ENCODE results near the gene HASPIN. TPM values are rescaled to one million over a fixed set of nuclear protein-coding genes. Genes with fewer than 3 reads are reported as not detected.

HASPIN gene
- total RNA-seq, 1 donor from 2014 or later, result 0.68 TPM

Other genes with a start within 250 kb of the HASPIN start
- 8.2 TPM for gene ASPA, start 247.9 kb upstream of the HASPIN start, total RNA-seq
- gene TRPV3, start 166.1 kb upstream of the HASPIN start, total RNA-seq, result 0.68 TPM
- gene TRPV1, start 114.5 kb upstream of the HASPIN start, total RNA-seq, result 3.4 TPM
- gene SHPK, start 87.7 kb upstream of the HASPIN start, total RNA-seq, result 10.6 TPM
- 21.1 TPM for gene CTNS, start 87.1 kb upstream of the HASPIN start, total RNA-seq
- 82.8 TPM for gene TAX1BP3, start 55.3 kb upstream of the HASPIN start, total RNA-seq
- gene EMC6, start 55.1 kb upstream of the HASPIN start, total RNA-seq, result 32.9 TPM
- 2.5 TPM for gene P2RX5, start 27.7 kb upstream of the HASPIN start, total RNA-seq
- gene ITGAE, start 77.3 kb downstream of the HASPIN start, total RNA-seq, result 35.4 TPM
- 40.3 TPM for gene NCBP3, start 122.3 kb downstream of the HASPIN start, total RNA-seq
- 9.7 TPM for gene CAMKK1, start 169.2 kb downstream of the HASPIN start, total RNA-seq
- 8.7 TPM for gene P2RX1, start 192.6 kb downstream of the HASPIN start, total RNA-seq
- 45.6 TPM for gene ATP2A3, start 240.5 kb downstream of the HASPIN start, total RNA-seq